PC-3 (cell line): ENCODE results near the gene CABCOCO1. TPM values are rescaled to one million over a fixed set of nuclear protein-coding genes. Genes with fewer than 3 reads are reported as not detected.

Source experiments
- ATAC-seq: fragments of 200-7000 bp; cut with Tn5 transposase; 2 replicates; pipeline ENCODE4 v1.9.1; 2020; ENCODE audit warnings: mild to moderate bottlenecking, moderate library complexity
- BruUV-seq: library from RNA; stranded (reverse); fragments of 400-500 nt; replicated peaks from 2 replicates; lab custom pipeline; 2021; lab: Mats Ljungman, UMichigan
- CTCF ChIA-PET: fragments of 300-600 bp; sonication (Branson Sonifier 250); formaldehyde crosslinking; loops from one replicate; lab custom pipeline; 2022; ENCODE audit warnings: antibody characterized with exemption; lab: Charles Lee
- POLR2A ChIA-PET: fragments of 300-600 bp; sonication (Branson Sonifier 250); formaldehyde crosslinking; loops from one replicate; lab custom pipeline; 2022; ENCODE audit warnings: antibody characterized with exemption; ENCODE audit not compliant: unreplicated experiment; lab: Charles Lee
- DNase-seq: peaks from one replicate; pipeline ENCODE4 v3.0.0-alpha.2; 2015
- H2AFZ ChIP-seq: fragments of 300-600 bp; sonication (generic); 2 replicates; pipeline ENCODE4 v1.6.0; 2016; ENCODE audit warnings: antibody characterized with exemption, low read length
- H3F3A ChIP-seq: fragments of 300-600 bp; sonication (generic); one replicate; pipeline ENCODE4 v1.6.0; 2017; ENCODE audit warnings: antibody characterized with exemption, low read length, control low read depth, mild to moderate bottlenecking; ENCODE audit not compliant: unreplicated experiment
- H3K27ac ChIP-seq: fragments of 300-600 bp; sonication (generic); 2 replicates; pipeline ENCODE4 v1.5.1; 2016; ENCODE audit warnings: mild to moderate bottlenecking, low read length
- H3K27me3 ChIP-seq: fragments of 300-600 bp; sonication (generic); 2 replicates; pipeline ENCODE4 v1.6.1; 2016; ENCODE audit warnings: low read length, mixed read lengths
- H3K36me3 ChIP-seq: fragments of 300-600 bp; sonication (generic); 2 replicates; pipeline ENCODE4 v1.6.1; 2016; ENCODE audit warnings: low read depth, mixed run types, low read length, mixed read lengths
- H3K4me1 ChIP-seq: fragments of 300-600 bp; sonication (generic); 2 replicates; pipeline ENCODE4 v1.5.1; 2016; ENCODE audit warnings: low read length; ENCODE audit not compliant: insufficient read depth
- H3K4me2 ChIP-seq: fragments of 300-600 bp; sonication (generic); 2 replicates; pipeline ENCODE4 v1.6.0; 2016; ENCODE audit warnings: low read length
- H3K4me3 ChIP-seq: fragments of 300-600 bp; sonication (generic); 2 replicates; pipeline ENCODE4 v1.5.1; 2016; ENCODE audit warnings: mild to moderate bottlenecking, low read length, mixed read lengths
- H3K79me2 ChIP-seq: fragments of 300-600 bp; sonication (generic); 2 replicates; pipeline ENCODE4 v1.6.1; 2017; ENCODE audit warnings: low read length, mixed read lengths
- H3K9ac ChIP-seq: fragments of 300-600 bp; sonication (generic); 2 replicates; pipeline ENCODE4 v1.6.0; 2016; ENCODE audit warnings: mild to moderate bottlenecking, low read length
- H3K9me2 ChIP-seq: fragments of 300-600 bp; sonication (generic); replicated peaks from 2 replicates; pipeline ENCODE4 v1.6.1; 2016; ENCODE audit warnings: mixed run types, low read length, mixed read lengths
- H3K9me3 ChIP-seq: fragments of 300-600 bp; sonication (generic); 2 replicates; pipeline ENCODE4 v1.6.1; 2016; ENCODE audit warnings: low read length, mixed read lengths
- H4K20me1 ChIP-seq: fragments of 300-600 bp; sonication (generic); 2 replicates; pipeline ENCODE4 v1.6.1; 2016; ENCODE audit warnings: low read length, mixed read lengths
- EZH2 ChIP-seq: fragments of 300-600 bp; sonication (generic); IDR thresholded peaks from one replicate; pipeline ENCODE4 v1.6.1; 2017; ENCODE audit warnings: antibody characterized with exemption, mild to moderate bottlenecking, low read length; ENCODE audit not compliant: unreplicated experiment
- EZH2phosphoT487 ChIP-seq: fragments of 300-600 bp; sonication (generic); IDR thresholded peaks from 2 replicates; pipeline ENCODE4 v1.6.1; 2018; ENCODE audit warnings: mild to moderate bottlenecking, antibody characterized with exemption, low read length, borderline replicate concordance
- intact Hi-C: fragments of 100-400 bp; cut with micrococcal nuclease; formaldehyde crosslinking; loops from 2 replicates; pipeline ENCODE4 v1.9.0; 2023
- total RNA-seq: library from RNA; depleted of rRNA; stranded (reverse); fragments of >200 nt; gene quantifications from 2 replicates; pipeline ENCODE4 v1.2.3, GENCODE V29; 2014
- TF ChIP-seq, protein P1 (sequence below): fragments of 300-600 bp; sonication (generic); conservative IDR thresholded peaks from 2 replicates; pipeline ENCODE4 v1.5.1; 2017; ENCODE audit warnings: antibody characterized with exemption, low read depth, mild to moderate bottlenecking, low read length

The CABCOCO1 gene
- total RNA-seq, 1 experiment from 2014 or later = not detected

DNA sequence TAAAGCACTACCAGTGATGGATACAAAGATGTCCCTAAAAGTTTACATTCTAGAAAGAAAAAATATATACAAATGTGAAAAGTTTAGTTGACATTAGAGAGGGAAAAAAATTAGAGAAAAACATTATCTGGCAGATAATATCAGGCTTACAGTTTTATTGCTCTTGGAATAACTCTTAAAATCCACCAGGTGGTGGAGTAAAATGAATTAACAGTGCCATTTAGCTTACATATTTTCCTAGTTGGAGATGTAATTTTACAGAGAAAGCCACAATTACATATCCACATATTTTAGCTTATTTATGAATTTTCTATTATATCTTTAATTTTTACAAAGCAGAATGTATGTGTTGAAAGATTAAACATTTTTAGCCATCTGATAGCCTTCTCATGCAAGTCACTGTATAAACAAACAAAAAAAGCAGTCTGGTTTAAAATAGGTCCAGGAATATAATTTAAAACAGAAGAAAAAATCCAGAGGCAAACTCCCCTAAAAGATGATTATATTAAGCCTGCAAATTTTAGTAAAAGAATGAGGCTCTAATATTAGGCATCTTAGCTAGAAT, 6.5 kb downstream of the CABCOCO1 start:
- BruUV-seq = no TSS peak
- CTCF ChIA-PET = interaction anchor here (0.5 to 1.1 kb wide), 5 partner anchors 64 to 1579 kb away, joined by 3 to 5 read pairs (median 4); no protein-coding TSS in a partner anchor
- intact Hi-C loops = loop anchor here (1.0 to 5.0 kb wide), 2 partner anchors 63 to 166 kb away; no protein-coding TSS in a partner anchor

DNA sequence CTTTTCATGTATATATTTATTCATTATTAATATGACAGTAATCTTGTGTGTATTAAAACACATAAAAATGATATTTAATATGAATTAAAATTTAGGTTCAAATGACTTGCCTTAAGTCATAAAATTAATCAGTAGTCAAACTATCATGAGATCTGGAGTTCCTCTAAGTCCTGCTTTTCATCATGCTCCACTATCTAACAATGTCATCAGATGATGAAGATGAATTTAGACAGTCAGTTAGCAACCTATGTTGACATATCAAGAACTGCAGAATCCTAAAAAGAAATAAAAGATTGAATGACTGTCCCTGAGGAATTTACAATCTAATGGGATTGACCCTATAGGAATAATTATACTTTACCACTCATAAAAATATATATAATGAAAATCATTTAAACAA, 7.1 kb downstream of the CABCOCO1 start:
- H3K4me1 ChIP-seq = no peaks in the 10 kb centered on the region
- H3K27ac ChIP-seq = no peak overlapping the region
- no peaks in the 10 kb centered on the region for H3K27me3 ChIP-seq
- ChIA-PET CTCF (interaction anchor here (0.5 to 1.1 kb wide), 4 partner anchors 63 to 1578 kb away, joined by 3 to 5 read pairs (median 4); no protein-coding TSS in a partner anchor), POLR2A (no interaction called here)
- H3K9me3 ChIP-seq = no peaks in the 10 kb centered on the region
- no peaks in the 10 kb centered on the region for H3K36me3 ChIP-seq
- no peak overlapping the region for H3K4me2 ChIP-seq
- no peaks in the 10 kb centered on the region for H3K9me2 ChIP-seq
- BruUV-seq = no TSS peak
- H3K79me2 ChIP-seq = no peaks in the 10 kb centered on the region
- TF ChIP-seq EZH2phosphoT487 = no peak
- no peak for TF ChIP-seq EZH2
- TF ChIP-seq, protein P1, sequence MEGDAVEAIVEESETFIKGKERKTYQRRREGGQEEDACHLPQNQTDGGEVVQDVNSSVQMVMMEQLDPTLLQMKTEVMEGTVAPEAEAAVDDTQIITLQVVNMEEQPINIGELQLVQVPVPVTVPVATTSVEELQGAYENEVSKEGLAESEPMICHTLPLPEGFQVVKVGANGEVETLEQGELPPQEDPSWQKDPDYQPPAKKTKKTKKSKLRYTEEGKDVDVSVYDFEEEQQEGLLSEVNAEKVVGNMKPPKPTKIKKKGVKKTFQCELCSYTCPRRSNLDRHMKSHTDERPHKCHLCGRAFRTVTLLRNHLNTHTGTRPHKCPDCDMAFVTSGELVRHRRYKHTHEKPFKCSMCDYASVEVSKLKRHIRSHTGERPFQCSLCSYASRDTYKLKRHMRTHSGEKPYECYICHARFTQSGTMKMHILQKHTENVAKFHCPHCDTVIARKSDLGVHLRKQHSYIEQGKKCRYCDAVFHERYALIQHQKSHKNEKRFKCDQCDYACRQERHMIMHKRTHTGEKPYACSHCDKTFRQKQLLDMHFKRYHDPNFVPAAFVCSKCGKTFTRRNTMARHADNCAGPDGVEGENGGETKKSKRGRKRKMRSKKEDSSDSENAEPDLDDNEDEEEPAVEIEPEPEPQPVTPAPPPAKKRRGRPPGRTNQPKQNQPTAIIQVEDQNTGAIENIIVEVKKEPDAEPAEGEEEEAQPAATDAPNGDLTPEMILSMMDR = no peak
- H3K9ac ChIP-seq = no peak overlapping the region
- no peak overlapping the region for H2AFZ ChIP-seq
- no peaks in the 10 kb centered on the region for H3F3A ChIP-seq
- ATAC-seq (no peak), DNase-seq (no peak)
- H4K20me1 ChIP-seq = no peaks in the 10 kb centered on the region
- no peak overlapping the region for H3K4me3 ChIP-seq
- intact Hi-C loops = loop anchor here (1.0 to 5.0 kb wide), 2 partner anchors 62 to 165 kb away; no protein-coding TSS in a partner anchor

More for the DNA sequence above, 6.5 kb downstream of the CABCOCO1 start:
- Histone ChIP-seq H3K27ac (no peak overlapping the region), H2AFZ (no peak overlapping the region), H3K27me3 (no peaks in the 10 kb centered on the region), H3K36me3 (no peaks in the 10 kb centered on the region), H3K4me1 (no peaks in the 10 kb centered on the region), H3K9ac (no peak overlapping the region), H3K9me2 (no peaks in the 10 kb centered on the region), H3K4me3 (no peak overlapping the region), H3K9me3 (no peaks in the 10 kb centered on the region), H3F3A (no peaks in the 10 kb centered on the region), H3K79me2 (no peaks in the 10 kb centered on the region), H4K20me1 (no peaks in the 10 kb centered on the region), H3K4me2 (no peak overlapping the region)
- DNase-seq = no peak
- peak; percentile 49; the same call in 1 of the 2 replicates for ATAC-seq
- POLR2A ChIA-PET = interaction anchor here (0.7 kb wide), 1 partner anchor 25 kb away, joined by 3 read pairs; no protein-coding TSS in a partner anchor
- no peak for TF ChIP-seq EZH2phosphoT487
- TF ChIP-seq, protein P1 = peak; percentile 56

DNA sequence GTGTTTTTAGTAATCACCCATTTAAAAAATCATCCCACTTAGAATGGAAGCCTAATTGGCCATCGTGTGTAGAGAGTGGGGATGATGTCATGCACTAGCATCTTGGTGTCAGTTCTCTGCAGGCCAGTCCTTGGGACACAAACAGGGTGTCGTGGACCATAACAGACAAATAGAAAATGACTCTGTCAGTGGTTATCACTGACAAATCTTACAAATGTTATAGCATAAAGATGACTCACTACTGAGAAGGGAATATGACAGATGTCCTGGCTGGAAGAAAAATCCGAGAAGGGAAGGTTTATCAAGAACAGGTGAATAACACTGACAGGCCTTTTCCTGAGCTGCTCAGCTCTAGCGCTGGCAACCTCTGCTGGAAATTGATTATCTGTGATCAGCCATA, 10.6 kb downstream of the CABCOCO1 start:
- ATAC-seq (peak; percentile 86), DNase-seq (peak; percentile 74)
- Histone ChIP-seq H3K4me2 (no peak overlapping the region), H3F3A (no peaks in the 10 kb centered on the region), H3K36me3 (no peaks in the 10 kb centered on the region), H3K9me2 (no peaks in the 10 kb centered on the region), H4K20me1 (no peaks in the 10 kb centered on the region), H3K27me3 (no peaks in the 10 kb centered on the region), H3K9me3 (no peaks in the 10 kb centered on the region), H3K4me3 (no peak overlapping the region), H3K4me1 (no peaks in the 10 kb centered on the region), H3K9ac (no peak overlapping the region), H2AFZ (no peak overlapping the region), H3K79me2 (no peaks in the 10 kb centered on the region), H3K27ac (no peak overlapping the region)
- CTCF ChIA-PET = no interaction called here
- TF ChIP-seq EZH2phosphoT487 (no peak), EZH2 (no peak)
- TF ChIP-seq, protein P1 = no peak
- no TSS peak for BruUV-seq
- intact Hi-C loops = no loop called here
- POLR2A ChIA-PET = no interaction called here
